Measurements from ENCODE around the gene SLC25A19. TPM values are rescaled to one million over a fixed set of nuclear protein-coding genes. Genes with fewer than 3 reads are reported as not detected.
A peak's percentile ranks its signal among the peaks of the same experiment; 100 is the strongest.
"Not testable (repeated sequence)": the region's sequence is repeated elsewhere in the genome, so short reads cannot be mapped to it uniquely, and the experiment has no call there.

Gene SLC25A19
- polyA plus RNA-seq, 2 donors: 7.8 to 9.3 TPM

GRCh38 chr17:75263055-75263454 is 26.2 kb downstream of the SLC25A19 start:
- Histone ChIP-seq H3K27me3 (ENCODE audit: control insufficient read depth in 1 of 2, insufficient read depth in 2 of 2, low read length in 2 of 2) (no peaks in the 10 kb centered on the region), H3K36me3 (ENCODE audit: control insufficient read depth in 2 of 2, insufficient read depth in 2 of 2, low read length in 1 of 2) (peaks cover 7 to 24% of the 10 kb centered on the region in 2 donors), H3K4me1 (ENCODE audit: control insufficient read depth in 2 of 2, insufficient read depth in 2 of 2, low read length in 1 of 2) (peaks cover 5 to 7% of the 10 kb centered on the region in 2 donors), H3K27ac (ENCODE audit: low read depth in 2 of 2, low read length in 1 of 2) (no peak overlapping the region), H3K9me3 (ENCODE audit: control insufficient read depth in 2 of 2, insufficient read depth in 1 of 2, low read depth in 1 of 2, low read length in 1 of 2) (no peaks in the 10 kb centered on the region), H3K4me3 (ENCODE audit: low read depth in 1 of 2, low read length in 2 of 2) (peak overlapping the region in 1 of 2 donors; percentile 86)
- 91 to 94% methylated on average over 4 of the region's 4 CpGs for WGBS, 2 donors

GRCh38 chr17:75262112-75262606 is 27.1 kb downstream of the SLC25A19 start:
- WGBS, 2 donors: 1% methylated on average over 23 of the region's 23 CpGs
- no peaks in the 10 kb centered on the region for H3K27me3 ChIP-seq (ENCODE audit: control insufficient read depth in 1 of 2, insufficient read depth in 2 of 2, low read length in 2 of 2)
- H3K4me1 ChIP-seq (ENCODE audit: control insufficient read depth in 2 of 2, insufficient read depth in 2 of 2, low read length in 1 of 2): peaks cover 5 to 7% of the 10 kb centered on the region in 2 donors

GRCh38 chr17:75261336-75262111 is 27.7 kb downstream of the SLC25A19 start, which contains the start of the genes GGA3 and MRPS7:
Gene GGA3, minus strand, starts transcription at chr17:75261606. Its CDS starts 19 bp downstream, at chr17:75261587.
Gene MRPS7, plus strand, starts transcription at chr17:75261879. Its CDS starts 22 bp downstream, at chr17:75261901.
- H3K36me3 ChIP-seq (ENCODE audit: control insufficient read depth in 2 of 2, insufficient read depth in 2 of 2, low read length in 1 of 2): peaks cover 7 to 15% of the 10 kb centered on the region in 2 donors
- H3K4me1 ChIP-seq (ENCODE audit: control insufficient read depth in 2 of 2, insufficient read depth in 2 of 2, low read length in 1 of 2): peaks cover 5 to 7% of the 10 kb centered on the region in 2 donors
- no peaks in the 10 kb centered on the region for H3K9me3 ChIP-seq (ENCODE audit: control insufficient read depth in 2 of 2, insufficient read depth in 1 of 2, low read depth in 1 of 2, low read length in 1 of 2)
- H3K4me3 ChIP-seq (ENCODE audit: low read depth in 1 of 2, low read length in 2 of 2): peak within 1 kb of the TSS; percentile 86 to 87
- no peaks in the 10 kb centered on the region for H3K27me3 ChIP-seq (ENCODE audit: control insufficient read depth in 1 of 2, insufficient read depth in 2 of 2, low read length in 2 of 2)
- WGBS, 2 donors: 0% methylated on average over 67 to 69 of the region's 69 CpGs
- H3K27ac ChIP-seq (ENCODE audit: low read depth in 2 of 2, low read length in 1 of 2): peak within 1 kb of the TSS; percentile 93 to 99

More at GRCh38 chr17:75262112-75262606, 27.1 kb downstream of the SLC25A19 start:
- peak overlapping the region; percentile 93 to 99 for H3K27ac ChIP-seq (ENCODE audit: low read depth in 2 of 2, low read length in 1 of 2)
- peaks cover 7 to 21% of the 10 kb centered on the region in 2 donors for H3K36me3 ChIP-seq (ENCODE audit: control insufficient read depth in 2 of 2, insufficient read depth in 2 of 2, low read length in 1 of 2)
- no peaks in the 10 kb centered on the region for H3K9me3 ChIP-seq (ENCODE audit: control insufficient read depth in 2 of 2, insufficient read depth in 1 of 2, low read depth in 1 of 2, low read length in 1 of 2)
- peak overlapping the region; percentile 86 to 87 for H3K4me3 ChIP-seq (ENCODE audit: low read depth in 1 of 2, low read length in 2 of 2)

- Histone ChIP-seq H3K27me3 (ENCODE audit: control insufficient read depth in 1 of 2, insufficient read depth in 2 of 2, low read length in 2 of 2) (no peaks in the 10 kb centered on the region), H3K36me3 (ENCODE audit: control insufficient read depth in 2 of 2, insufficient read depth in 2 of 2, low read length in 1 of 2) (peaks cover 7 to 11% of the 10 kb centered on the region in 2 donors), H3K4me3 (ENCODE audit: low read depth in 1 of 2, low read length in 2 of 2) (peak overlapping the region; percentile 86 to 87), H3K4me1 (ENCODE audit: control insufficient read depth in 2 of 2, insufficient read depth in 2 of 2, low read length in 1 of 2) (peaks cover 5 to 7% of the 10 kb centered on the region in 2 donors), H3K9me3 (ENCODE audit: control insufficient read depth in 2 of 2, insufficient read depth in 1 of 2, low read depth in 1 of 2, low read length in 1 of 2) (no peaks in the 10 kb centered on the region), H3K27ac (ENCODE audit: low read depth in 2 of 2, low read length in 1 of 2) (peak overlapping the region; percentile 93 to 99)
- 1% methylated on average over 31 of the region's 31 CpGs for WGBS, 2 donors
These were observed 28.4 kb downstream of the SLC25A19 start for GRCh38 chr17:75260641-75261335.

GRCh38 chr17:75257228-75257627 is 32.0 kb downstream of the SLC25A19 start:
- H3K4me1 ChIP-seq (ENCODE audit: control insufficient read depth in 2 of 2, insufficient read depth in 2 of 2, low read length in 1 of 2); H3K4me3 ChIP-seq (ENCODE audit: low read depth in 1 of 2, low read length in 2 of 2); H3K9me3 ChIP-seq (ENCODE audit: control insufficient read depth in 2 of 2, insufficient read depth in 1 of 2, low read depth in 1 of 2, low read length in 1 of 2); H3K36me3 ChIP-seq (ENCODE audit: control insufficient read depth in 2 of 2, insufficient read depth in 2 of 2, low read length in 1 of 2); H3K27me3 ChIP-seq (ENCODE audit: control insufficient read depth in 1 of 2, insufficient read depth in 2 of 2, low read length in 2 of 2); H3K27ac ChIP-seq (ENCODE audit: low read depth in 2 of 2, low read length in 1 of 2): not testable (repeated sequence)
- WGBS, 2 donors: 28 to 46% methylated on average over 2 of the region's 2 CpGs

GRCh38 chr17:75255954-75256698 is 33.1 kb downstream of the SLC25A19 start:
- H3K27ac ChIP-seq (ENCODE audit: low read depth in 2 of 2, low read length in 1 of 2): peak overlapping the region in 1 of 2 donors; percentile 31
- H3K4me1 ChIP-seq (ENCODE audit: control insufficient read depth in 2 of 2, insufficient read depth in 2 of 2, low read length in 1 of 2); H3K4me3 ChIP-seq (ENCODE audit: low read depth in 1 of 2, low read length in 2 of 2); H3K27me3 ChIP-seq (ENCODE audit: control insufficient read depth in 1 of 2, insufficient read depth in 2 of 2, low read length in 2 of 2); H3K36me3 ChIP-seq (ENCODE audit: control insufficient read depth in 2 of 2, insufficient read depth in 2 of 2, low read length in 1 of 2); H3K9me3 ChIP-seq (ENCODE audit: control insufficient read depth in 2 of 2, insufficient read depth in 1 of 2, low read depth in 1 of 2, low read length in 1 of 2): not testable (repeated sequence)
- 63 to 66% methylated on average over 9 to 11 of the region's 11 CpGs for WGBS, 2 donors

- Histone ChIP-seq H3K4me1 (ENCODE audit: control insufficient read depth in 2 of 2, insufficient read depth in 2 of 2, low read length in 1 of 2) (peaks cover 2 to 3% of the 10 kb centered on the region in 2 donors), H3K36me3 (ENCODE audit: control insufficient read depth in 2 of 2, insufficient read depth in 2 of 2, low read length in 1 of 2) (no peaks in the 10 kb centered on the region), H3K4me3 (ENCODE audit: low read depth in 1 of 2, low read length in 2 of 2) (no peak overlapping the region), H3K9me3 (ENCODE audit: control insufficient read depth in 2 of 2, insufficient read depth in 1 of 2, low read depth in 1 of 2, low read length in 1 of 2) (no peaks in the 10 kb centered on the region), H3K27ac (ENCODE audit: low read depth in 2 of 2, low read length in 1 of 2) (peak overlapping the region in 1 of 2 donors; percentile 55), H3K27me3 (ENCODE audit: control insufficient read depth in 1 of 2, insufficient read depth in 2 of 2, low read length in 2 of 2) (no peaks in the 10 kb centered on the region)
- 85% methylated on average over 8 of the region's 8 CpGs for WGBS, 2 donors
These were observed 37.0 kb downstream of the SLC25A19 start for GRCh38 chr17:75252039-75252816.

GRCh38 chr17:75250009-75250471 is 39.2 kb downstream of the SLC25A19 start:
- H3K27ac ChIP-seq (ENCODE audit: low read depth in 2 of 2, low read length in 1 of 2): peak overlapping the region; percentile 66 to 82

More at GRCh38 chr17:75250009-75250471, 39.2 kb downstream of the SLC25A19 start:
- 48 to 52% methylated on average over 11 of the region's 11 CpGs for WGBS, 2 donors
- Histone ChIP-seq H3K9me3 (ENCODE audit: control insufficient read depth in 2 of 2, insufficient read depth in 1 of 2, low read depth in 1 of 2, low read length in 1 of 2) (no peaks in the 10 kb centered on the region), H3K4me1 (ENCODE audit: control insufficient read depth in 2 of 2, insufficient read depth in 2 of 2, low read length in 1 of 2) (peaks cover 2 to 3% of the 10 kb centered on the region in 2 donors), H3K4me3 (ENCODE audit: low read depth in 1 of 2, low read length in 2 of 2) (no peak overlapping the region), H3K27me3 (ENCODE audit: control insufficient read depth in 1 of 2, insufficient read depth in 2 of 2, low read length in 2 of 2) (no peaks in the 10 kb centered on the region), H3K36me3 (ENCODE audit: control insufficient read depth in 2 of 2, insufficient read depth in 2 of 2, low read length in 1 of 2) (peaks cover 4 to 15% of the 10 kb centered on the region in 2 donors)
